Right ventricle myocardium superior (tissue), 1 donor: ENCODE data around the gene RYR1. TPM values are rescaled to one million over a fixed set of nuclear protein-coding genes. Genes with fewer than 3 reads are reported as not detected.

Source experiments
- ATAC-seq: fragments of 200-7000 bp; cut with Tn5 transposase; one replicate; pipeline ENCODE4 v1.9.1; 2020; ENCODE audit warnings: mild to moderate bottlenecking; ENCODE audit not compliant: poor library complexity
- DNase-seq: peaks from one replicate; pipeline ENCODE4 v3.0.0-alpha.2; 2020
- intact Hi-C: fragments of 100-400 bp; cut with DNase I; formaldehyde crosslinking; loops from one replicate; pipeline ENCODE4 v1.11.2; 2022
- long read RNA-seq: library from polyadenylated mRNA; unstranded; transcript quantifications from one replicate; pipeline ENCODE4 v2.0.0, GENCODE V29; 2021
- total RNA-seq: library from RNA; stranded (reverse); fragmentation: NEBNext Ultra II Directional; extraction: Animal tissue kit (Norgen Biotek cat#: 25700); gene quantifications from one replicate; pipeline ENCODE4 v1.2.1, GENCODE V29; 2021
- donor health status: DM: no; HTN: yes; CAD: no; lungs with severe emphysema.

Gene RYR1
- 0.73 TPM for total RNA-seq
- long read RNA-seq, partial matches to known transcripts = 0 of 1 reads
- long read RNA-seq, other reads (novel, unspliced or antisense) = 1 of 1 reads

GRCh38 chr19:38433268-38433733 is at the start of gene RYR1:
TSS of gene RYR1 (plus strand) at chr19:38433691. CDS start at chr19:38433830, 139 bp downstream.
- DNase-seq (peak; percentile 86), ATAC-seq (peak; percentile 83)
- intact Hi-C loops = no loop called here

GRCh38 chr19:38383743-38384142 is 49.7 kb upstream of the RYR1 start:
- intact Hi-C loops = no loop called here
- ATAC-seq = no peak
- no peak for DNase-seq

DNA sequence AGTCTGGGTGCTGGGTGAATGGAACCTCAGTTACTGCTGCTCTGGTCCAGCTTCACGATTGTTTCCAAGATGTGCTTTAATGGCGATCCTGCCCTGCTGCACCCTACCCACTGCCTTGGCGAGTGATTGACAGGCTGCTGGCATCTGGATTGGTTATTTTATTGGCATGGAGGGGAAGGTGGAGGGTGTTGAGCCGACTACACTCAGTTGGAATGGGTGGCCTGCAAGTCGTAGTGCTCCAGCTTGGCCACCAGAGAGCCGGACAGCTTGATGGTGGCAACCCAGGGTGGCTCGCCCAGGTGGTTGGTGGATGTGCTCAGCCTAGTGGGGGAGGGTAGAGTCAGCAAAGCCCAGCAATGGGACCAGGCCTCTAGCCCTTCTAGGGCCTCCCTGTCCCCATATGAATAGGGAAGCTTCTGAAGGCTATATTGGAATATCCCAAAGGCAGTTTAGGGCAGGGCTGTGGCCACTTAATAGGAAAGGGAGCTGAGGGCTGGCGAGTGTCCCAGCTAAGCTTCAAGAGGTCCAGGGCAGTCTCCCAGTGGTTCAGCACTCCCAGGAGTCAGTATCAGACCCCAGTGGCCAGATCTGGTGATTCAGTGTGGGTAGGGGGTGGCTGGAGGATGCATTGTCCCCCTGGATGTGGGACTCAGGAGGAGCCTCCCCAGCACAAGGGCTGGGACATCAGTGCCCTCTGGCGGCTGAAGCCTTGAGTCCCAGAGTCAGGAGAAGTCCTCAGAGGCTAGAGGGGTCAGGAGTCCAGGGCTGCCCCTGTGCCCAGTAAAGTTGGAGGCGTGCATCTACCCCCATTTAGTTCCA is 49.1 kb upstream of the RYR1 start:
- ATAC-seq (no peak), DNase-seq (no peak)
- intact Hi-C loops = no loop called here

- ATAC-seq = no peak
- intact Hi-C loops = no loop called here
- no peak for DNase-seq
Measured at GRCh38 chr19:38385057-38385803, 48.3 kb upstream of the RYR1 start.

GRCh38 chr19:38385804-38386257 is 47.7 kb upstream of the RYR1 start:
- no peak for DNase-seq
- intact Hi-C loops = no loop called here
- no peak for ATAC-seq

DNA sequence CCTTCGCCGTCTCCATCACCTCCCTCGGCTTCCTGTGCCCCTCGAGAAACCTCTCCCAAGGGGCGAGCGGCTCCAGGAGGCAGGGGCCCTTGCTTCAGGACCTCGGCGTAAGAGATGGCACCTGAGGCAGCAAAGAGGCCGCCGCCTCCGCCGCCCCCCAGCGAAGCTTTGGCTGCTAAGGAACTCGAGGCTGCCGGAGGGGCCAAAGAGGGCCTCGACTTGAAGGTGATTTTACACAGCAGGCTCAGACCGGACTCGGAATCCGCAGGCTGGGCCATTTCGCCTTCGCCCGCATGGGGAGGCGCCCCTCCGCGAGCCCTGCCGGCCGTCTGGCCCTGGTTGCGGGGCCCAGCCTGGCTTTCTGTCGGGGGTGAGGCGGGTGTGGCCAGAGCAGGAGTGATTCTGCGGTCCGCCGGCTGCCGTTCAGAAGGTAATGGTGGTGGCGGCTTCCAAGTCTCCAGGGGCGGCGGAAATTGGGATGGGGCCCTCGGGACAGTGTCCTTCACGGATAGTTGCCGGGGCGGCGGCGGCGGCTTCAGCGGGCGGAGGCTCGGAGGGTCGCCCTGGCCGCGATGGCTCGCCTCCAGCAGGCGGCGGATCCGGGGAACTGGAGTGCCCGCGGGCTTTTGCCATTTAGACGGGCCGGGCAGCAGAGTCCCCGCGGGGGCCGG is 47.1 kb upstream of the RYR1 start:
- ATAC-seq (no peak), DNase-seq (no peak)
- intact Hi-C loops = no loop called here

DNA sequence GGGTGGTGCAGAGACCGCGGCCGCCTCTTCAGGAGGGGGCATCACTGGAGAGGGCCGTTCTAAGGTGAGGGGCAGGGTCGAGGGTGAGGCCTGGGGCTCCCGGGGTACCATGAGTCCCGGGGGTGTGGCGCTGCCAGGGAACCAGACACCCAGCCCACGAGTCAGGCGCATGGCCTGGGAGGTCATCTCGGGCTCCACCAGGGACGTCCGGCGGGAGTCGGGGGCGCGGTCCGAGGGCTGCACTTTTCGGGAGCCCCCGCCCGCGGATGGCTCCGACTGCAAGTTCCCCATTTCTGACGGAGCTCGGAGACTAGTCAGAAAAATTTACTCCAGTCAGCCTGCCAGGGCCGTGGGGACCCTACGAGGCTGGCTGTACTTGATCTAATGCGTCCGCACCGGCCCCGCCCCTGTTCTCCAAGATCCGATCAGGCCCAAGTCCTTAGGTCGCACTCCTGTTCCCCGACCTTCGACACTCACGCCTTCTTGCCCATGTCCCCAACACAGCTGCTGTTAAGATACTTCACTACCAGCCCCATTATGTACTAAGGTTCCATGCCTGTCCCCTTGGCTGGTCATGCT is 46.4 kb upstream of the RYR1 start:
- DNase-seq = peak; percentile 56
- intact Hi-C loops = no loop called here
- ATAC-seq = peak; percentile 4

- intact Hi-C loops = no loop called here
- ATAC-seq (peak; percentile 74), DNase-seq (peak; percentile 82)
Measured at GRCh38 chr19:38387550-38388348, 45.7 kb upstream of the RYR1 start, which contains the start of gene GGN. TSS of gene GGN (minus strand) at chr19:38388034. CDS start at chr19:38387261, 773 bp downstream.

DNA sequence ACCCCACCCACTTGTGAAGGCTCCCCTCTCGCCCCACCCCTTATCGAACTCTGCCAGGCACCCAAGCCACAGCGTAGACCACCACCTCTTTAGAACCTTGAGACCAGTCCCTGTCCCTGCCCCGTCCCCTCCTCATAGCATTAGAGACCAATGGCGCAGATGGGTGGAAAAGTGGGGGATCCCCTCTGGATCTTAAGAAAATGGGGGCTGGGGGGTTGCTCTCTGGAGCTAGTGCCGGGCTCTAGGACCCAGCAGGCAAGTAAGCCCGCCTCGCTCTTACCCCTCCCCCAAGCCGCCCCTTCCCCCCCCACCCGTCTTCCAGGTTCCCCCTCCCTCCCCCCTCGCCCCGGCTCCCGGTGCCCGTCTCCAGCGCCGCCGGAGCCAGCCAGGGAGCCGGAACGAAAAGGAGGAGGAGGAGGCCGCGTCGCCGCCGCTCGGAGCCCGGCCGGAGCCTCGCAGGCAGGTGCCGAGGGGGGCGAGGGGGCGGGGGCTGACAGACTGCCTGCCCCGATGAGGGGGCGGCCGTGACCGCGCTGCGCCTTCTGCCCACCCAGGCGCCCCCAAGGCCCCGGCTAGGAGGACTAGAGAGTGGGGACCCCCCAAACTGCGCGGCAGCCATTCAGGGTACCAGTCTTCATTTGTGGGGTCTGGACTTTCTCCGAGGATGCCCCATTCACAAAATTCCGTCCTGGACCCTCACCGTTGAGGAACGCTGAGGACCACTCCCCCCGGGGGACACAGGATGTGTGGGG is 45.0 kb upstream of the RYR1 start, which contains the start of gene SPRED3:
TSS of gene SPRED3 (plus strand) at position 349 of the 752 bp plus-strand sequence. CDS start 1,606 bp downstream, outside the sequence.
- peak; percentile 9 for ATAC-seq
- intact Hi-C loops = no loop called here
- no peak for DNase-seq

GRCh38 chr19:38389101-38389925 is 44.2 kb upstream of the RYR1 start:
- ATAC-seq = no peak

GRCh38 chr19:38389957-38390924 is 43.2 kb upstream of the RYR1 start:
- ATAC-seq (no peak), DNase-seq (no peak)
- intact Hi-C loops = no loop called here

More at GRCh38 chr19:38389101-38389925, 44.2 kb upstream of the RYR1 start:
- no peak for DNase-seq
- intact Hi-C loops = no loop called here

GRCh38 chr19:38391911-38392464 is 41.5 kb upstream of the RYR1 start:
- intact Hi-C loops = no loop called here
- DNase-seq = no peak
- ATAC-seq = no peak

DNA sequence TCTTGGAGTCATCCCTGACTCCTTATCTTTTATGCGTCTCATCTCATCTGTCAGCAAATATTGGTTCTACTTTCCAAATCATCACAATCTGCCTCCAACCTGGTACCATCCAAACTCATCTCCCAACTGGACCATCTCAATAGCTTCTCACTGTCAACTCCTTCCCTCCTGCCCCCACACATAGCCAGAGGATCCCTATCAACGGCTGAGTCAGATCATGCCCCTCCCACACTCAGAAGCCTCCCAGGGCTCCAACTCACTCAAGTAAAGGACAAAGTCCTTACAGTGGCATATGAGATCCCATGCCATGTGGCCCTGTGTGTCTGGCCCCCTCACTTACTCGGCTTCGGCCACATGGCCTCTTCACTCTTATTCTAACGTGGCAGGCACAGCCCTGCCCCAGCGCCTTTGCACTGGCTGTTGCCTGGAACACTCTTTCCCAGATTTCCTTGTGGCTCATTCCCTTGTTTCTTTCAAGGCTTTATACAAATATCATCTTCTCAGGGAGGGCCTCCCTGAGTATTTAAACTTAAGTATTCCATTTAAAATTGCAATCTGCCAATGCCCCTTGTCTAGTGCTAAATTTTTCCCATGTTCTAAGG is 40.7 kb upstream of the RYR1 start:
- DNase-seq (no peak), ATAC-seq (no peak)
- intact Hi-C loops = no loop called here

DNA sequence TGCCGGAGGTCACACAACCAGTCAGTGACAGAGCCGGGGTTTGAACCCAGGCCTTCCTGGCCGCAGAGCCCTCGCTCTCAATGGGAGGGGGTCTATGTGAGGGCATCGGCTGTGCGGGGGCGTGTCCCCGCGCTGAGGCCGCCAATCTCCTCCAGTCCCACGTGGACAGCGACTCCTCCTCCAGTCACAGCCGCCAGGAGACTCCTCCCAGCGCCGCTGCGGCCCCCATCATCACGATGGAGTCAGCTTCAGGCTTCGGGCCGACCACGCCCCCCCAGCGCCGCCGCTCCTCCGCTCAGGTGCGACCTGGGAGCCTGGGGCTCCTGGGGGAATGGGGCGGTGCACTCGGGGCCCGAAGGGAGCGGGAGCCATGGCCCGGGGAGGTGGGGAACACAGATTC is 39.0 kb upstream of the RYR1 start:
- intact Hi-C loops = no loop called here
- ATAC-seq (no peak), DNase-seq (no peak)
